ENCODE measurements around the gene PLVAP.

PLVAP gene

DNA sequence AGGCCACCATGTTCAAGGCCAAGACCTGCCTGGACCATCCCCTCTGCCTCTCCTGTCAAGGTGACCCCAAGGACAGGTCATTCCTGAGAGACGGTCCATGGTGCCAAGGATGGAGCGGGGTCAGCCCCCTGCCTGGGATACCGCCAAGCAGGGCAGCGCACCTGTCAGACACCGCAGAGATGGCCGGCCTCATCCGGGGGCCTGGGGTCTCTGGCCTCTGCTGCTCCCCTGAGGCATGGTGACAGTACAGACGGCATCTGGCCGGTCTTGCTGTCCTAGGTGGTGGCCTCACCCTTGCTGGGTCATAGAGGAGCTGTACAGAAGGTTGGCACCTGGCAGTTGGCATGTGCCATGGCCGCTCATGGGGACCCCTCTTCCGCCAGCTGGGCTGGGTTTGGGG, 56.7 kb downstream of the PLVAP start:
- DNase-seq: no peak

DNA sequence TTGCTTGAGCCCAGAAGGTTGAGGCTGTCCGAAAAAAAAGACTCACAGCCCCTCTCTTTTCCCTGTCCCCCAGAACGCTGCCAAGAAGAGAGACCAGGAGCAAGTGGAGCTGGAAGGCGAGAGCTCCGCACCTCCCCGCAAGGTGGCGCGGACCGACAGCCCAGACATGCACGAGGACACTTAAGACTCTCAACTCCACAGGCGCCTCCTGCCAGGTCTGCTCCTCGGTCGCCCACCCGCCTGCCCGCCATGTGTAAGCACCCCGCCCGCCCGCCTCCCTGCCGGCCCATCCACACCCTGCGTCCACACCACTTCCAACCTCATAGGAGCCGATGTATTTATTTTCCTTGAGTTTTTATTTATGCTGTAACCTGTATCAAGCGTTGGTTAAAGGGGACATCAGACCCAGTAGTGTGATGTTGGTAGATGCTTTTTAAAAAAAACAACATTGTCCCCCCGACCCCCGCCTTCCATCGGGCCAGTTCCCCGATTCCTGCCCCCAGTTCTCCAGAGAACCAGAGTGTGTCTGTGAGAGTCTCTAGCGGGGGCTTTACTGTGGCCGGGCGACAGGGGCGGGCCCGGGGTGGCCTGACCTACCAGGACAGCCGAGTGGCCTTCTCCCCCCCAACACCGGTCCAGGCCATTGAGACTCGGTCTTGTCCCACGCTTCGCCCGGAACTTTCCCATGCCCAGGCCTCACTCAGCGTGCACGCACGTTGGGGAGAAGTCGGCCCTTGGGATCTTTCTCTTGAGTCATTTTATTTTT, 57.5 kb downstream of the PLVAP start:
- no peak for DNase-seq

DNA sequence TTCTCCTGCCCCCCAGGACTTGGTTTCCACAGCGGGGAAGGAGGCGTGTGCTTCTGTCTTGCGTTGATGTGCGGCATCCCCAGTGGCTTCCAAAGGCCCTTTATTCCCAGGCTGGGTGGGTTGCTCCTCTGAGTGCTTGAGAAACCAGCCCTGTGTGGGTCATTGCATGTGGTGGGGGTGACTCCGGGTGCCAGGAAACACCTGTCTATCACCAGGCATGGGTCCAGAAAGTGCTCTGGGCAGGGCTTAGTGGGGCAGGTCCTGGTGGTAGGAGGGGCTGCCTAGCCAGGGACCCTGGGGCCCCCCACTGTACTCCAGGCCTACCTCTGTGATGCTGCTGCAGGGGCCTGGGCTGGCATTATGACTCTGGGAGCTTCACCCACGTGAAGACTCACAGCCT, 58.2 kb downstream of the PLVAP start:
- DNase-seq: no peak

DNA sequence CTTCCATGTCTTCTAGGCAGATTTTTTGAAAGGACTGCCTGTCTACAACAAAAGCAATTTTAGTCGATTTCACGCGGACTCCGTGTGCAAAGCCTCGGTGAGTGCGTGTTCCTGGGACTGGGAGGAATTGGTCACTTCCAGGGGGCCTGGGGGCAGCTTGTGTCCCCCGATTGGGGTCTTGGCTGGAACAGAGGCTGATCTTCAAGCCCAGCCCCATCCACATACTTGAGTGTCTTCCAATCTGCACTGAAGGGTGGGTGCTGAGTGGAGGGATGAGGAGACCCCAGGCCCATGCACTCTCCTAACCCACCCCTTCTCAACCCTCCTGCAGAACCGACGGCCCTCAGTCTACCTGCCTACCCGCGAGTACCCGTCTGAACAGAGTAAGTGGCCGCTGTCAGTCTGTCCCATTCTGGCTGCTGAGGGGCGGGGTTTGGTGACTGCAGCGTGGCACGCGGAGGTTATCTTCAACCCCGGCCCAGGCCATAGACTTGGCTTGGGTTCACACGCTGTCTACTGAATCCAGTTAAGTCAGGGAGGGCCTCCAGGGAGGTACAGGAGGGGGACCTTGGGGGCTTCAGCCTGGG, 63.0 kb downstream of the PLVAP start:
- no peak for DNase-seq

DNA sequence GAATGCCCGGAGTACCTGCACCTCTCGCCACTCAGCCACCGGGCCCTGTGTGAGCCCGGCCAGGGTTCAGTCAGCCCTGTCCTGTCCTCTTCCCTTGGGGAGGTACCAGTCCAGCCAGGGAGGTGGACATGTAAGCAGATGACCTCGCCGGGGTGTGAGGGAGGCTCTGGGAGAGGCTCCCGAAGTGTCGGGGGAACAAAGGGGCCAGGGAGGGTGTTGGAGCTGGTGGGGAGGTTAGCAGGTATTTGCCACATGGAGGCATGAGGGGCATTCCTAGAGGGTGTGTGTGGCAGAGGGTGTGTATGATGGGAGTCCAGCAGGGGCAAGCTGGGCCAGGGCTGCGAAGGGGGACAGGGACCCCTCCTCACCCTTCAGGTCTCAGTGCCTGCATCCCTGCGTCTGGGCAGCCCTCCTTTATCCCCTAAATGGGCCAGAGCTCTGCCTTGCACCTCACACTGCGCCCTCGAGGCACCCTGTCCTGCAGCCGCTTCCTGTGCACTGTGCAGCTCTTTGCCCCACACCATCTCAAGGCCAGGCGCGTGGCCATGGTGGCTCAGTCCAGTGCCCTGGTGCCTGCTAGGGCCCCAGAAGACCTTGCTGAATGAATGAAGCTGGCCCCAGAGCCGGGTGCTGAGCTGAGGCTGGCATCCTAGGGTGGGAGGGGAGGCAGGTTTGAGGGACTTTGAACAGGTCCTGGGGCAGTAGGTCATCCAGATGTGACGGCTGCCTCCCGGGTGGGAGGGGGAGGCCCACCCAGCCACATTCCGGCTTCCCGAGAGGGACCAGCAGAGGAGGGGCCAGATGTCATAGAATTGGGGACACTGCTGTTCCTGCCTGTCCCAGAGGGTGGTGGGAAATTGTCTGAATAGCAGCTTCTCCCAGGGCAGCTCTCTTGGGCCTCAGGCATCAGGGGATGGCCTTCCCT, 64.7 kb downstream of the PLVAP start:
- no peak for DNase-seq

DNA sequence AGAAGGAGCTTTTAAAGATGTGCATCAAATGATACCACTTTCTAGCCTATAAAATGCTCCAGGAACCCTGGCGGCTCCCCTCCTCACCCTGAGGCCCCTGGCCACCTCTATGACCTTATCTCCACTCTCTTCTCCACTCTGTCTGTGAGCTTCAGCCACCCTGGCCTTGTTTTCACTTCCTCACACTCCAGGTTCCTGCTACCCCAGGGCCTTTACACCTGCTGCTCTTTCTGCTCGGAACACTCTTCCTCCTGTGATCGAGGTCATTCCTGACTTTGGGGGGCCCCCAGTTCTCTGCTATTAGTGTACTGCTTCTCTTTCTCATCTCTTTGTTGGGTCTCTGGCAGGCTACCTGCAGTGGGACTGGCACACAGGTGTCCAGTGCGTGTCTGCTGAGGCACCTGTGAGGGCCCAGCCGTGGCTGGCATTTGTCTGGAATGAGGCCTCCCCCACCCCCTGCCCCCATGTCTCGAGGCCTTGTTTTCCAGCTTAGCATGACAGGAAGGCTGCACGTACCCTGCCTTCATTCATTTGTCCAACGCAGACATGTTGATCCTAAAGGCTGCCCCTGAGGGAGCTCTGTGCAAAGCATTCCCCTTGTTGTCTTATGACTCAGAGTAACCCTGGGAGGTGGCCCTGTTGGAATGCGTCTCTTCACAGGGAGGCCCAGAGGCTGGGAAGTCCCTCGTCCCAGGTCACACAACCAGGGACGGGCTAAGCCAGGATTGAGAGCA, 65.5 kb downstream of the PLVAP start:
- no peak for DNase-seq

DNA sequence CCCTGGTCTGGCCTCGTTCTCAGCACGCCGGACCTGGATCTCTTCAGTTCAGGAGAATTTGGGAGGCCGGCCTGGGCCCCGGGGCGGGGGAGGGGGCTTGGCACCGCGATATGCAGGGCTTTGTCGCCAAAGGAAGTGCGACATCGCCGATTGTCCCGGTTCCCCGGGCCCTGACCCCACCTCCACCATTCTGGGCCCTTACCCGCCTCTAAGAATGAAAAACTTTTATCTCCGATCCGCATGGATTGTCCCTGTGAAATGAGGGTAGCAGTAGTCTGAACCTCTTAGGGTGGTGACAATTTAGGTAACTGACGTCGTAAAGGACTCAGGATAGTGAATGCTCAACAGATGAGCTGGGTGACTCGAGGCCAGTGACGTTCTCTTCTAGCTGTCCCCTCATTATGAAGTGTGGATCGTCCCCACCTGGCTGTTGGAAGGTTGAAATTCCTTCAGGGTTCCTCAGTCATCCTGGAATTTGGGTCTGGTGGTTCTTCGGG, 67.1 kb downstream of the PLVAP start:
- no peak for DNase-seq

DNA sequence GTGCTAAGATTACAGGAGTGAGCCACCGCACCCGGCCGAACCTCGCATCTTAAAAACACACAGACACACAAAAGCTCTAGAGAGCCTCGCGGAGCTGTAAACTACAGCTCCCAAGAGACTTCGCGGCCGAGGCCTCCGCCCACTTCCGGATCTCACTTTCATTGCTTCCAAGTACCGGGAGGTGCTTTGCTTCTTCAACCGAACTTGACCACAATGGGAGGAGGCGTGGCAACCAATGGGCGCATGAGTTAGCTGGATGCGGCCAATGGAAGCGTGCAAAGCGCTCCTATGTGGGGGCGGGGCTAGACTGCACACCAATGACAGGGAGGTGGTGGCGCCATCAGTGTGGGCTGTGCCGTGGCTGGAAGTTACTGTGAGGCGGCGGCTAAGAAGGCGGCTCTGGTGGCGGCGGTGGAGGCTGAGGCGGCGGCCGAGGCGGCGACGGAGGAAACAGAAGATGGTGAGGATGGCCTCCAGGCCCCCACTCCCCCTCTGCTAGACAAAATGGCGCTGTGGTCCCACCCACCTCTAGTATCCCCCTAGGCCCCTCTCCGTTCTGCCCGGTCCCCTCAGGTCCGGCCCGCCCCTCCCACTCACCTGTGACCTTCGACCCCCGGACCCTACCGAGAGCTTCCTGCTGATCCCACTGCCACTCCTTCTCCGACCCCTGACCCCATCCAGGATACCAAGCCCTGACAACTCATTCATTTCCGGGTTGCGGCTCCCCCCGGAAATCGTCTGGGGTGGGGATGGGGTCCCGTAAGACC, 67.8 kb downstream of the PLVAP start, which contains the start of gene DDA1:
Gene DDA1, plus strand, starts transcription at position 366 of the 767 bp plus-strand sequence. Its CDS starts 92 bp downstream, at position 458.
- peak; percentile 97 to 100 (median 98) for DNase-seq

DNA sequence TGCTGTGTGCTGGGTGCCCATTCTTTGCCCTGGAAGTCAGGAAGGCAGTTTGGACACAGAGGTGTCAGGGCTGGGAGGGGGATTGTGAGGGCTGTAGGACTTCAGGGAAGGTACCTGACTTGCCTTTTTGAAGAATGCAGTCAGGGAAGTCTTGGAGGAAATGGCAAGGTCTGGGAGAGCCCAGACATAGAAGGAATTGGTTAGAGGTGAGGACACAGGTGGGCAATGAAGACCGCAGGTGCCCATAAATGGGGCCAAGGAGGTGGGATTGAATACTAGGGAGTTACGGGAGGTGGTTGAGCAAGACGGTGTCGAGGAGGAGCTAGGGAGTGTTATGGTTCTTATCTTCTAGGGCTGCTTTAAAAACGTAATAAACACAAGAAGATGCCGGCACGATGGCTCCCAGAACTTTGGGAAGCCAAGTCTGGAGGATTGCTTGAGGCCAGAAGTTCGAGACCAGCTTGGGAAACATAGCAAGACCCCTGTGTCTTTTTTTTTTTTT, 69.2 kb downstream of the PLVAP start:
- DNase-seq: no peak

DNA sequence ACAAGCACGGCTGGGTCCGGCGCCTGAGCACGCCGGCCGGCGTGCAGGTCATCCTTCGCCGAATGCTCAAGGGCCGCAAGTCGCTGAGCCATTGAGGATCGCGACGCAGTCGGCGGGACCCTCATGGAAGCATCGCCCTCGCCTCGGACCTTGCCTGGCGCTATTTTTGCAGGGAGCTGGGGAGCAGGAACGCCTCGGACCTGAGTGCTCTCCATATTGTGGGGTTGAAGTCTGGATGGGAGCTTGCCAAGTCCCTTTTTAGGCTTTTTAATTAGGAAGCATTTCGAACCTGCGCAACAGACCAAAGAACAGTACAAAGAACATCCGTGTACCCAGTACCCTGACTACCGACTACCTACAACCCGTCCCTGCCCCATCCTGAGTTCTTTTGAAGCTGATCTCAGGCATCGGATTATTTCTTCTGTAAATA, 70.8 kb downstream of the PLVAP start:
- peak in 1 of 3 experiments; percentile 66 for DNase-seq

DNA sequence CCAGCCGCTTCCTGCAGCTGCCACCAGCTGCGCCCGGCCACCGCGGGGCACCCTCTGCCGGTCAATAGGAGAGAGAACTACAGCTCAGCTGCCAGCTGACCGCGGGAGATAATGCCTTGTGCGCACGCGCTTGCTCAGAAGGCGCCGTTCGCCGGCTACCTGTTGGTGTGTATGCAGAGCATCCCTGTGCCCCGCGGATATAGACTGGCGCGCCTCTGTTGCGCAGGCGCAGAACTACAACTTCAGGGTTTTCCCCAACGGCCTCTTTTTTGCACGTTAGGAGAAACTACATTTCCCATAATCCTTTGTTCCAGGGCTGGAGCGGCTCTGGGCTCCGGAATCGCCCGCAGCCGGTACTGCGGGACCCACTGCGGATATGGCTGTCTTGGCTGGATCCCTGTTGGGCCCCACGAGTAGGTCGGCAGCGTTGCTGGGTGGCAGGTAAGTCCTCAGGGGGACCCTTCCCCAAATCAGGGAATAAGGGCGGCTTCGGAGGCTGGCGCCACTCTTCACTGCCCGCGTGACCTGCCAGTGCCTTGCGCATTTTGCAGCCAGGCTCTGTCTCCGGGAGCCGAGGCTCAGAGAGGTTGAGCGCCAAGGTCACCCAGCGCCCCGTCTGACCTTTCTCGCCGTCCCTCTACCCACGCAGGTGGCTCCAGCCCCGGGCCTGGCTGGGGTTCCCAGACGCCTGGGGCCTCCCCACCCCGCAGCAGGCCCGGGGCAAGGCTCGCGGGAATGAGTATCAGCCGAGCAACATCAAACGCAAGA, 71.4 kb downstream of the PLVAP start, which contains the start of gene MRPL34:
Gene MRPL34, plus strand, starts transcription at position 356 of the 768 bp plus-strand sequence. Its CDS starts 21 bp downstream, at position 377.
- peak; percentile 95 to 99 (median 98) for DNase-seq

DNA sequence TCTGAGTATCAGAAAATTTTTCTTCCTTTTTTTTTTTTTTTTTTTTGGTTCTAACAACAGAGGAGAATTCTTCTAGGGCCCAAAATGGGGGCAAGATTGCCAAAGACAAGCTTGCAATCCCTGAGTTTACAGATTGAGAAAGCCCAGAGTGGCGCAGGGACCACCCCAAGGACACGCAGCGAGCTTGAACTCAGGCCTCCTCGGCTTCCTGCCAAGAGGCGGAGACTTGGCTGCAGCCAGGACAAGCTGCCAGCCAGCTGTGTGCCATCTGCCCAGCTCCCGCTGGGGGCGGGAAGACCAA, 72.0 kb downstream of the PLVAP start:
- DNase-seq: no peak

DNA sequence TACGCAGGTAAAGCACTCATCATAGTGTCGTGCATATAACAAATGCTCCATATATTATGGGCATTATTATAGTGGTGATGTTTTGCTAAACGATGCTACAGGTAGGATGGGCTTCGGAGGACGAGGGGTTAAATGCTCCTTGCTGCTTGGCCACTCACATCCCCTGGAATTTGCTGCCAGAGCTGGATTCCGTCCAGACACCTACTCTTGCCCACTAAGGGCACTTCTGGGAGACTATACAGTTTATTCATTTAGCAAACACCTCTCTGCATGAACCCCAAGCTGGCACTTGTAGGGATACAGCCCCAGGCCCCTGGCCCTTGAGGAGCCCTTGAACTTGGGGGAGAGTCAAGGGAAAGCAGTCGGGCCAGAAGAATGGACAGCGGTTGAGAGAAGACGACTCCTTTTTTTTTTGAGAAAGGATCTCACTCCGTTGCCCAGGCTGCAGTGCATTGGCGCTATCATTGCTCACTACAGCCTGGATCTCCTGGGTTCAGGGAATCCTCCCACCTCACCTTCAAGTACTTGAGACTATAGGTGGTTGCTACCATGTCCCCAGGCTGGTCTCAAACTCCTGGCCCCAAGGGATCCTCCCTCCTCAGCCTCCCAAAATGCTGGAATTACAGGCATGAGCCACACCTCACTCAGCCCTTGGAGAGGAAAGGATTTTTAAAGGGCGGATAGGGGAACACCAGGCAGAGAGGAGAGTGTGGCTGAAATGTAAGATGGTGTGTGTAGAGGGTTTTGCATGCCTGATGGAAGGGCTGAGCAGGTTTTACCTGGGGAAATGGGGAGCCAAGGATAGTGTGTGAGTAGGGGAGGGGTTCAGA, 72.5 kb downstream of the PLVAP start:
- DNase-seq: no peak

DNA sequence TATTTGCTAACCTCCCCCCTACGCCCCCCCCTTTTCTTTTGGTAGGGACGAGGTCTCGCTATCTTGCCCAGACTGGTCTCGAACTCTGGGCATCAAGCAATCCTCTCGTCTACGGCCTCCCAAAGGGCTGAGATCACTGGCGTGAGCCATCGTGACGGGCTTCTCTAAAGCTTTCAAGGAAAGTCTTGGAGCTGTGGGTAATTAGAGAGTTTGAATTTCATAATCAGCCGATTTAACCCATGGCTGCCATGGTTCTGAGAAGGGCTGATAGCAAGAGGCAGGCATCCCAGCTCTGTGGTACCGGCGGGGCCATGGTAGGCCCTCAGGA, 73.2 kb downstream of the PLVAP start:
- DNase-seq: peak in 1 of 3 experiments; percentile 32

DNA sequence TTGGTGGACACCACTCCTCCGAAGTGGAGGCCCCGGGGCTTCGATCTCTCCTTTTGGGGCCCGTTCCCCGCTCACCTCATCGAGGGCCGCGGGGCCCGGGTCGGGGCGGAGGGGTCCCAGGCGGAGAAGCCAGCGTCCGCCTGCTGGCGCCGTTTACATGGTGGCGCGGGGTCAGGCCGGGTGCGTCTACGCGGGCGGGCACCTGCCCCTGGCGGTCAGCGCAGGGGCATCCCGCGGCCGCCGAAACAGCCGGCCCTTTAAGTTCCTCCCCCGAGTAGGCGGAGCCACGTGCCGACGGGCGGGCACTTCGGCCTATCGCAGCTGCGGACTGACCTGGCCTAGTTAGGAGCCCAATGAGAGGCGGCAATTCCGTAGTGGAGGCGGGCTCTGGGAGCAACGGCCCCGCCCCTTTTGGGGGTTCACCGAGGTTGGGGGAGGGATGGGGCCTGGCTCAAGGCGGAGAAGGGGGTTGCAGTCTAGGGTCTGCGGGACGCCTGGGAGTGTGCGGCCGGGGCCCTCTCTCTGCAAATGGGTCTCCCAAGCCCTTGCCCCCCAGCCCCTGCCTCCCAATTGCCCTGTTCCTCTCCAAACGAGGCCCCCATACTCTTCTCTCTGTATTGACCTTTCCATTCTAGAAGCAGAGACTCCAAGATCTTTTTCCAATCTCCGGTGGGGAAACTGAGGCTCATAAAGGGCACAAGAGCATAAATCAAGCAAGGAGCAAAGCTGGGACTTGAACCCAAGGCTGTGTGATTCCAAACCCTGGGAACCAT, 73.8 kb downstream of the PLVAP start, which contains the start of gene ABHD8:
Gene ABHD8, minus strand, starts transcription at position 259 of the 773 bp plus-strand sequence. CDS start 1,809 bp downstream, outside the sequence.
- peak; percentile 90 to 97 (median 93) for DNase-seq

DNA sequence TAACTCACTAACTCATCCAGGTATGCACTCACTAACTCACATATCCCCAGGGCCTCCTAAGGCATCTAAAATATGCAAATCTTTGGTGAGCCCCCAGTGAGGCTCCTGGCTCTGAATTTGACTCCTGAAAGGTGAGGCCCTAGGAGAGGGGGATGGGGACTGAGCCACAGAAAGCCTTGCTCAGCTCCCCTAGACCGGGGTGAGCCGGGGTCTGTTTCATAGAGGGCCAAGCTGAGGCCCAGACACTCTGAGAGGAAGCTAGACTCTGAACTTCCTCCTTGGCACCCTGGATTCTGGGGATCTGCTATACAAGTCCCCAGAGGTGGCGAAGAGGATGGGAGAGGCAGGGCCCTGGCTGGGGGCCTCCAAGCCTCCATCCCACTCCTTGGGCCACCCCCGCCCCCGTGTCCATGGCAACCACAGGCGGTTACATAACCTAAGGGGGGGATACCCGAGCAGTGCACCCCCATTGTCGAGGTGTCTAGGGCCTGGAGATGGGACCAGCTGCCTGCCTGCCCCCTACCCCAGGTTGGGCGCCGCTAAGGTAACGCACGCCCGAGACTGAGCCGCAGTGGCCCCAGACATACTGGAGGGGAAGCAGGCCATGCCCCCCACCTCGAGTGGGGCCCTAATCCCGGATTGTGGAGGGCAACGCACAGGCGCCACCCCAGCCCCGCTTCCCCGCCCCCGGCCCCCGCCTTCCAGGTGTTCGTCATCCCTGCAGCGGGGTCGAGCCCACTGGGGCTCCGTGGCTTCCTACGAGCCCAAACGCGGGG, 74.6 kb downstream of the PLVAP start:
- peak in 2 of 3 experiments; percentile 34 to 44 for DNase-seq
